Measurements from ENCODE around the gene CAB39. TPM values are rescaled to one million over a fixed set of nuclear protein-coding genes. Genes with fewer than 3 reads are reported as not detected.

The CAB39 gene
- total and polyA plus RNA-seq, 2 donors (not counting 3 experiments of a cell fraction or from before 2014, with no cell fraction given): 25.7 to 53.7 TPM

- intact Hi-C loops (cut with micrococcal nuclease) (no loop called here), dilution Hi-C loops (cut with MboI; ENCODE audit: extremely low pct_ligation_motif_present, low sequenced_read_pairs) (no loop called here)
- Histone ChIP-seq H3K9ac (replicated peaks; ENCODE audit: extremely low read depth, insufficient read depth, low read length) (no peak overlapping the region), H3K9me3 (replicated peaks; ENCODE audit: control insufficient read depth, insufficient read depth, low read length) (no peaks in the 10 kb centered on the region), H3K27me3 (ENCODE audit: control insufficient read depth in 2 of 2, insufficient read depth in 2 of 2, low read length in 2 of 2) (no peaks in the 10 kb centered on the region), H3K27ac (ENCODE audit: insufficient read depth, low read depth, low read length) (no peak overlapping the region), H3K4me3 (replicated peaks in 1 of 3; ENCODE audit: insufficient read depth in 1 of 3, low read depth in 1 of 3, low read length in 3 of 3) (no peak overlapping the region), H3K4me2 (ENCODE audit: insufficient read depth, low read length) (no peak overlapping the region), H4K20me1 (replicated peaks; ENCODE audit: control insufficient read depth, extremely low read depth, insufficient read depth, low read length) (no peaks in the 10 kb centered on the region), H2AFZ (ENCODE audit: low read depth, low read length) (no peak overlapping the region), H3K4me1 (ENCODE audit: control insufficient read depth, extremely low read depth, insufficient read depth, low read length) (no peaks in the 10 kb centered on the region), H3K79me2 (ENCODE audit: control insufficient read depth, insufficient read depth, low read length) (peaks cover 56% of the 10 kb centered on the region), H3K9me1 (replicated peaks; ENCODE audit: control insufficient read depth, extremely low read depth, insufficient read depth, low read length) (no peaks in the 10 kb centered on the region), H3K36me3 (ENCODE audit: control insufficient read depth in 2 of 2, extremely low read depth in 1 of 2, insufficient read depth in 2 of 2, low read length in 2 of 2) (peaks cover 5 to 9% of the 10 kb centered on the region in 2 experiments)
- FAIRE-seq (no peak), DNase-seq (ENCODE audit: low read depth, low spot score) (no peak)
- TF ChIP-seq, protein P1, sequence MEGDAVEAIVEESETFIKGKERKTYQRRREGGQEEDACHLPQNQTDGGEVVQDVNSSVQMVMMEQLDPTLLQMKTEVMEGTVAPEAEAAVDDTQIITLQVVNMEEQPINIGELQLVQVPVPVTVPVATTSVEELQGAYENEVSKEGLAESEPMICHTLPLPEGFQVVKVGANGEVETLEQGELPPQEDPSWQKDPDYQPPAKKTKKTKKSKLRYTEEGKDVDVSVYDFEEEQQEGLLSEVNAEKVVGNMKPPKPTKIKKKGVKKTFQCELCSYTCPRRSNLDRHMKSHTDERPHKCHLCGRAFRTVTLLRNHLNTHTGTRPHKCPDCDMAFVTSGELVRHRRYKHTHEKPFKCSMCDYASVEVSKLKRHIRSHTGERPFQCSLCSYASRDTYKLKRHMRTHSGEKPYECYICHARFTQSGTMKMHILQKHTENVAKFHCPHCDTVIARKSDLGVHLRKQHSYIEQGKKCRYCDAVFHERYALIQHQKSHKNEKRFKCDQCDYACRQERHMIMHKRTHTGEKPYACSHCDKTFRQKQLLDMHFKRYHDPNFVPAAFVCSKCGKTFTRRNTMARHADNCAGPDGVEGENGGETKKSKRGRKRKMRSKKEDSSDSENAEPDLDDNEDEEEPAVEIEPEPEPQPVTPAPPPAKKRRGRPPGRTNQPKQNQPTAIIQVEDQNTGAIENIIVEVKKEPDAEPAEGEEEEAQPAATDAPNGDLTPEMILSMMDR (IDR thresholded peaks at IDR 0.05; ENCODE audit: extremely low read depth in 1 of 2, insufficient read depth in 1 of 2, low read depth in 1 of 2, low read length in 2 of 2): no peak
- TF ChIP-seq MYC (IDR thresholded peaks at IDR 0.05; ENCODE audit: low read depth, low read length) (no peak), POLR2AphosphoS5 (IDR thresholded peaks at IDR 0.05; ENCODE audit: insufficient read depth, low read depth, low read length) (no peak), MAX (IDR thresholded peaks at IDR 0.05; ENCODE audit: insufficient read depth, insufficient read length) (no peak), FOS (IDR thresholded peaks at IDR 0.05; ENCODE audit: borderline replicate concordance, insufficient read depth, low read length) (no peak), JUN (IDR thresholded peaks at IDR 0.05; ENCODE audit: borderline replicate concordance, insufficient read depth, insufficient read length, low read depth) (no peak), GATA2 (IDR thresholded peaks at IDR 0.05; ENCODE audit: insufficient read depth, insufficient read length, low read depth, low read length) (no peak), POLR2A (IDR thresholded peaks at IDR 0.05; ENCODE audit: low read depth, low read length) (no peak), EZH2 (IDR thresholded peaks at IDR 0.05; ENCODE audit: borderline replicate concordance, low read depth, low read length, severe bottlenecking) (no peak)
- no TSS peak for BruUV-seq (replicated peaks)
- POLR2A ChIA-PET: no interaction called here
- CTCF ChIA-PET: interaction anchor here (1.4 kb wide), 1 partner anchor 12 kb away, joined by 5 read pairs; no protein-coding TSS in a partner anchor
Measured at GRCh38 chr2:230787101-230787500, 74.5 kb downstream of the CAB39 start.

Data from endothelial cell of umbilical vein (primary cell).